ENCODE results near the gene WDR62.

GRCh38 chr19:36019061-36019670 is 35.5 kb upstream of the WDR62 start:
- TF ChIP-seq POLR2AphosphoS5 (IDR thresholded peaks at IDR 0.05; ENCODE audit: low read depth, low read length) (no peak), CEBPB (IDR thresholded peaks at IDR 0.05; ENCODE audit: low read depth, low read length) (no peak), JUND (IDR thresholded peaks at IDR 0.05; ENCODE audit: low read length) (no peak), BRCA1 (IDR thresholded peaks at IDR 0.05; ENCODE audit: low read depth, low read length) (no peak)
